Liver (tissue), 3 donors: ENCODE results near the gene USP47.

Experiments used
- CTCF ChIP-seq: fragments of 150-350 bp; IDR thresholded peaks from 2 replicates; pipeline ENCODE4 v1.5.1; 2017; ENCODE audit warnings: improper control_type of control experiment, low read depth, low read length; ENCODE audit not compliant: missing input control
- EGR1 ChIP-seq, 2 donors: IDR thresholded peaks; 2 replicates each; pipeline ENCODE4 v1.6.1; 2016 to 2018; ENCODE audit warnings: antibody characterized with exemption in 2 of 2, low read depth in 2 of 2
- HNF4G ChIP-seq: IDR thresholded peaks from 2 replicates; pipeline ENCODE4 v1.6.1; 2016; ENCODE audit warnings: antibody characterized with exemption
- JUND ChIP-seq, 2 donors: IDR thresholded peaks; 2 replicates each; pipeline ENCODE4 v1.6.1; 2016; ENCODE audit warnings: antibody characterized with exemption in 2 of 2
- RAD21 ChIP-seq, 2 donors: IDR thresholded peaks; 2 replicates each; pipeline ENCODE4 v1.6.1; 2016; ENCODE audit warnings: antibody characterized with exemption in 2 of 2, mild to moderate bottlenecking in 2 of 2
- REST ChIP-seq: IDR thresholded peaks from 2 replicates; pipeline ENCODE4 v1.6.1; 2016; ENCODE audit warnings: antibody characterized with exemption, mild to moderate bottlenecking
- RXRA ChIP-seq, 2 donors: IDR thresholded peaks; 2 replicates each; pipeline ENCODE4 v1.6.1; 2017 to 2018; ENCODE audit warnings: antibody characterized with exemption in 2 of 2, mild to moderate bottlenecking in 1 of 2
- TAF1 ChIP-seq: conservative IDR thresholded peaks from 2 replicates; pipeline ENCODE4 v1.6.1; 2016; ENCODE audit warnings: antibody characterized with exemption, mild to moderate bottlenecking
- YY1 ChIP-seq: IDR thresholded peaks from 2 replicates; pipeline ENCODE4 v1.6.1; 2016; ENCODE audit warnings: antibody characterized with exemption, mild to moderate bottlenecking
- TF ChIP-seq, protein P1 (sequence below): IDR thresholded peaks from 2 replicates; pipeline ENCODE4 v1.6.1; 2016; ENCODE audit warnings: antibody characterized with exemption
- TF ChIP-seq, protein P2 (sequence below): IDR thresholded peaks from 2 replicates; pipeline ENCODE4 v1.6.1; 2016; ENCODE audit warnings: antibody characterized with exemption
- TF ChIP-seq, protein P3 (sequence below): IDR thresholded peaks from 2 replicates; pipeline ENCODE4 v1.6.1; 2016; ENCODE audit warnings: antibody characterized with exemption
- donor health status: healthy.
- donor health status: healthy.

DNA sequence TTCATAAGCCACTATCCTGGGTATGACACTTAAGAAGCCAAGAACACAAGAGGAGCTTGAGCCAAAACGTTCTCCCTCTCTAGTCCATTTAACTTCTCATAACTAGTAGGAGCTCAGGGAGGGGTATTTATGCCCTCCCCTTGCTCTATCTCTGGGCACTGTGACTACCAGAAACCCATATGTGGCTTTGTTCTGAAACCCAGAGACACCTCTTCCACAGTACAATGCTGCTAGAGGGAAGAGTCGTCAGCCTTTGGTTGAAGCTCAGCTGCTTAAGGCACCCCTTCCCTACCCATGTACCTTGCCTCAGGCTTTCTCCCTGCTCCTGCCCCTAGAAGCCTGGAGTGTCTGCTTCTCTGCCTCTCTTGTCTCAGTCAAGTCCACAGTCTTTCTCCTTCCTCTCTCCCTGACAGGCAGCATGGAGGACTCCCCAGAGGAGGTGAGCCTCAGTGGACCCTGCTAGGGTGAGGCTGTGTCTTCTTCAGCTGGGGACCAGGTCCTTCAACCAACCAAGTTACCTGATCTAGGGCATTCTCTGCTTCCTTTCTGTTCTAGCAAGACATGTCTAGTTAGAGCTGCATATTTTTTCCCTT lies 23.1 kb upstream of the USP47 start:
- TF ChIP-seq CTCF (no peak), RAD21 (IDR thresholded peaks at IDR 0.05) (no peak), JUND (IDR thresholded peaks at IDR 0.05) (no peak), RXRA (IDR thresholded peaks at IDR 0.05) (no peak), REST (no peak), TAF1 (no peak), YY1 (no peak), HNF4G (no peak), EGR1 (IDR thresholded peaks at IDR 0.05; ENCODE audit: low read depth in 2 of 2) (no peak)
- TF ChIP-seq, protein P1, sequence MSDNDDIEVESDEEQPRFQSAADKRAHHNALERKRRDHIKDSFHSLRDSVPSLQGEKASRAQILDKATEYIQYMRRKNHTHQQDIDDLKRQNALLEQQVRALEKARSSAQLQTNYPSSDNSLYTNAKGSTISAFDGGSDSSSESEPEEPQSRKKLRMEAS = no peak
- TF ChIP-seq, protein P2, sequence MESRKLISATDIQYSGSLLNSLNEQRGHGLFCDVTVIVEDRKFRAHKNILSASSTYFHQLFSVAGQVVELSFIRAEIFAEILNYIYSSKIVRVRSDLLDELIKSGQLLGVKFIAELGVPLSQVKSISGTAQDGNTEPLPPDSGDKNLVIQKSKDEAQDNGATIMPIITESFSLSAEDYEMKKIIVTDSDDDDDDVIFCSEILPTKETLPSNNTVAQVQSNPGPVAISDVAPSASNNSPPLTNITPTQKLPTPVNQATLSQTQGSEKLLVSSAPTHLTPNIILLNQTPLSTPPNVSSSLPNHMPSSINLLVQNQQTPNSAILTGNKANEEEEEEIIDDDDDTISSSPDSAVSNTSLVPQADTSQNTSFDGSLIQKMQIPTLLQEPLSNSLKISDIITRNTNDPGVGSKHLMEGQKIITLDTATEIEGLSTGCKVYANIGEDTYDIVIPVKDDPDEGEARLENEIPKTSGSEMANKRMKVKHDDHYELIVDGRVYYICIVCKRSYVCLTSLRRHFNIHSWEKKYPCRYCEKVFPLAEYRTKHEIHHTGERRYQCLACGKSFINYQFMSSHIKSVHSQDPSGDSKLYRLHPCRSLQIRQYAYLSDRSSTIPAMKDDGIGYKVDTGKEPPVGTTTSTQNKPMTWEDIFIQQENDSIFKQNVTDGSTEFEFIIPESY = no peak
- TF ChIP-seq, protein P3, sequence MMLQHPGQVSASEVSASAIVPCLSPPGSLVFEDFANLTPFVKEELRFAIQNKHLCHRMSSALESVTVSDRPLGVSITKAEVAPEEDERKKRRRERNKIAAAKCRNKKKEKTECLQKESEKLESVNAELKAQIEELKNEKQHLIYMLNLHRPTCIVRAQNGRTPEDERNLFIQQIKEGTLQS = no peak
